ENCODE measurements around the gene CCIN. TPM values are rescaled to one million over a fixed set of nuclear protein-coding genes. Genes with fewer than 3 reads are reported as not detected.
A peak's percentile ranks its signal among the peaks of the same experiment; 100 is the strongest.

Gene CCIN
- total RNA-seq, 1 donor from 2014 or later, result 1.9 TPM

DNA sequence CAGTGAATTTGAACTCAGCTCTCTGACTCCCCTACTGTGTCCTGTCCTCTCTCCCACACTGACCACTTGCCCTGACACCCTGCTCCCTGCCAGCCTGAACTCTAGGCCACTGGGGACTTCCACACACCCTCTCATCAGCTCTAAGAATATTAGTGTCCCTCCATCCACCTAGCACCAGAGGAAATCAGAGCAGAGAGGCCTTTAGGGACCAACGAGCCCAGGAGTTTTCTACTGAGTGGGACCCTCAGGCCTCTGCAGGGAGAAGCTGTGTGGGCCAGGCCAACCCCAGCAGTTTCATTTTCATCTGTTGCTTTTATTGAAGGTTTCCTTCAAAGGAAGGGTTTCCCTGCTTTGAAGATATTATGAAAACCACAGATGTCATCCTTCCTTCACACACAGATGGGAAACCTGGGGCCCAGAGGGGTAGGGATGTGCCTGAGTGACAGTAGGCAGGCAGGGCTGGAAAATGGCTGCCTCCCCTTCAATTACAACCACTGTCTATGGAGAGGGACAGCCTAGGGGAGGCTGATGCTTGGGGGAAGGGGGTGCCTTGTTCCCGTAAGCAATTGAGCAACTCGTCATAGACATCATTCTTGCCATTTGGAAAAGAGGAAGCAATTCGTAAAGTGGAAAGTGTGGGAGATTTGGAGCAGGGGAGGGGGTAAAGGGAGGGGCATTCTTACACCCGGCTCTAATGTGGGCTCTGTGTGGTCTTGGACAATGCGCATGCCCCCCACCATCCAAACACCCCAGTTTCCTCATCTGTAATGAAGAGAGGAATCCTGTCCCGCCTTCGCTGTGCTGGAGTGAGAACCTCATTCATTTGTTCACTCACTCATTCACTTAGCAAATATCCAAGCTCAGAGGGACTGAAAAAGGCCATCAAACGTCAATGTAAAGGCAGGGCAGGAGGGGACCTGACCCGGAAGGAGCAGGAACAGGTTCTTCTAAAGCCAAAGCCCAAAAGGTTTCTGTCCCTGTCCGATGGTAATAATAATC is 28.8 kb upstream of the CCIN start:
- H2AFZ ChIP-seq (ENCODE audit: low read depth, low read length), result no peak overlapping the region
- no peak overlapping the region for H3K9ac ChIP-seq (ENCODE audit: low read length)
- H3K4me2 ChIP-seq (ENCODE audit: low read length), result no peak overlapping the region
- H3K36me3 Mint-ChIP-seq (ENCODE audit: low read depth, unreplicated experiment), result peaks cover 40% of the 10 kb centered on the region
- H3K4me1 ChIP-seq (ENCODE audit: insufficient read depth, low read length), result peaks cover 26% of the 10 kb centered on the region
- DNase-seq (ENCODE audit: low read depth) (no peak), FAIRE-seq (no peak)
- H3K27me3 Mint-ChIP-seq (ENCODE audit: low read depth, unreplicated experiment), result no peaks in the 10 kb centered on the region
- H3K9me3 Mint-ChIP-seq (ENCODE audit: unreplicated experiment), result peaks cover 3% of the 10 kb centered on the region
- peaks cover 73% of the 10 kb centered on the region for H4K20me1 ChIP-seq (ENCODE audit: insufficient read depth, low read length)
- H3K79me2 ChIP-seq (ENCODE audit: insufficient read depth, low read length), result peaks cover 72% of the 10 kb centered on the region
- H3K4me1 Mint-ChIP-seq (ENCODE audit: low read depth, unreplicated experiment), result peaks cover 61% of the 10 kb centered on the region
- H3K27ac Mint-ChIP-seq (ENCODE audit: unreplicated experiment), result peak overlapping the region; percentile 48
- H3K4me3 ChIP-seq (ENCODE audit: insufficient read depth, low read depth, low read length), result no peak overlapping the region
- no peaks in the 10 kb centered on the region for H3K36me3 ChIP-seq (ENCODE audit: insufficient read depth, low read length)
- no peaks in the 10 kb centered on the region for H3K9me3 ChIP-seq (ENCODE audit: insufficient read depth, low read depth, low read length)
- no peaks in the 10 kb centered on the region for H3K27me3 ChIP-seq (ENCODE audit: insufficient read depth, low read length)
- TF ChIP-seq, protein P1, sequence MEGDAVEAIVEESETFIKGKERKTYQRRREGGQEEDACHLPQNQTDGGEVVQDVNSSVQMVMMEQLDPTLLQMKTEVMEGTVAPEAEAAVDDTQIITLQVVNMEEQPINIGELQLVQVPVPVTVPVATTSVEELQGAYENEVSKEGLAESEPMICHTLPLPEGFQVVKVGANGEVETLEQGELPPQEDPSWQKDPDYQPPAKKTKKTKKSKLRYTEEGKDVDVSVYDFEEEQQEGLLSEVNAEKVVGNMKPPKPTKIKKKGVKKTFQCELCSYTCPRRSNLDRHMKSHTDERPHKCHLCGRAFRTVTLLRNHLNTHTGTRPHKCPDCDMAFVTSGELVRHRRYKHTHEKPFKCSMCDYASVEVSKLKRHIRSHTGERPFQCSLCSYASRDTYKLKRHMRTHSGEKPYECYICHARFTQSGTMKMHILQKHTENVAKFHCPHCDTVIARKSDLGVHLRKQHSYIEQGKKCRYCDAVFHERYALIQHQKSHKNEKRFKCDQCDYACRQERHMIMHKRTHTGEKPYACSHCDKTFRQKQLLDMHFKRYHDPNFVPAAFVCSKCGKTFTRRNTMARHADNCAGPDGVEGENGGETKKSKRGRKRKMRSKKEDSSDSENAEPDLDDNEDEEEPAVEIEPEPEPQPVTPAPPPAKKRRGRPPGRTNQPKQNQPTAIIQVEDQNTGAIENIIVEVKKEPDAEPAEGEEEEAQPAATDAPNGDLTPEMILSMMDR (IDR thresholded peaks at IDR 0.05; ENCODE audit: insufficient read depth, low read depth, low read length), result no peak
- H3K4me3 Mint-ChIP-seq (ENCODE audit: unreplicated experiment), result peak overlapping the region; percentile 17
- H3K27ac ChIP-seq (ENCODE audit: low read depth, low read length), result no peak overlapping the region

DNA sequence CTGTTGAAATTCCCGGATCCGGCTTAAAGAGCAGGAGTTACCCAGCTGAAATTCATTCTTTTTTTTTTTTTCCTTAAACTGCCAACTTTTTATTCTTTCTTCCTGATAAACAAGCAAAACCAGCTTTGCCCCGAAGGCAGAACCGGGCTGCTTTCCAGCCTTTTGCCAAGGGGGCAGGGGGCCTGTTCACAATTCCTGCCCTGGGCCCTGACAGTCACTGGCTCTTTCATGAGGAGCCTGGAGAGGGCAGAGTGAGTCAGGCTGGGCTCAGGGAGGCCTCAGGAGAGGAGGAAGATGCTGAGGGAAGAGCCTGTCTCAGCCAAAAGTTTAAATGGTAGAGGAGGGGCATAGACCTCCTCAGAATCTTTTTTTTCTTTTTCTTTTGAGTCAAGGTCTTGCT is 27.9 kb upstream of the CCIN start:
- no peak for DNase-seq (ENCODE audit: low read depth)
- H3K27ac Mint-ChIP-seq (ENCODE audit: unreplicated experiment), result no peak overlapping the region

More for the DNA sequence above, 27.9 kb upstream of the CCIN start:
- no peak for FAIRE-seq
- H3K4me1 Mint-ChIP-seq (ENCODE audit: low read depth, unreplicated experiment), result peaks cover 57% of the 10 kb centered on the region
- peaks cover 11% of the 10 kb centered on the region for H3K9me3 Mint-ChIP-seq (ENCODE audit: unreplicated experiment)
- peaks cover 49% of the 10 kb centered on the region for H3K36me3 Mint-ChIP-seq (ENCODE audit: low read depth, unreplicated experiment)
- H3K4me1 ChIP-seq (ENCODE audit: insufficient read depth, low read length), result peaks cover 19% of the 10 kb centered on the region
- peaks cover 78% of the 10 kb centered on the region for H4K20me1 ChIP-seq (ENCODE audit: insufficient read depth, low read length)
- no peaks in the 10 kb centered on the region for H3K27me3 ChIP-seq (ENCODE audit: insufficient read depth, low read length)
- H3K79me2 ChIP-seq (ENCODE audit: insufficient read depth, low read length), result peaks cover 75% of the 10 kb centered on the region
- H3K27ac ChIP-seq (ENCODE audit: low read depth, low read length), result no peak overlapping the region
- TF ChIP-seq, protein P1 (IDR thresholded peaks at IDR 0.05; ENCODE audit: insufficient read depth, low read depth, low read length), result peak; percentile 20
- TF ChIP-seq EZH2 (IDR thresholded peaks at IDR 0.05; ENCODE audit: insufficient read depth, low read length), result no peak
- no peak overlapping the region for H3K9ac ChIP-seq (ENCODE audit: low read length)
- no peaks in the 10 kb centered on the region for H3K27me3 Mint-ChIP-seq (ENCODE audit: low read depth, unreplicated experiment)
- no peak overlapping the region for H3K4me3 Mint-ChIP-seq (ENCODE audit: unreplicated experiment)
- H3K36me3 ChIP-seq (ENCODE audit: insufficient read depth, low read length), result no peaks in the 10 kb centered on the region
- no peak overlapping the region for H3K4me3 ChIP-seq (ENCODE audit: insufficient read depth, low read depth, low read length)
- no peaks in the 10 kb centered on the region for H3K9me3 ChIP-seq (ENCODE audit: insufficient read depth, low read depth, low read length)
- no peak overlapping the region for H2AFZ ChIP-seq (ENCODE audit: low read depth, low read length)
- no peak overlapping the region for H3K4me2 ChIP-seq (ENCODE audit: low read length)

Data from astrocyte (in vitro differentiated cells and primary cell).